ENCODE data around the gene CHN1. TPM values are rescaled to one million over a fixed set of nuclear protein-coding genes. Genes with fewer than 3 reads are reported as not detected.

The CHN1 gene
- total RNA-seq, 5 donors from 2014 or later (not counting 1 experiment from before 2014, with no cell fraction given), result 1.4 to 3.2 (median 3.0) TPM

DNA sequence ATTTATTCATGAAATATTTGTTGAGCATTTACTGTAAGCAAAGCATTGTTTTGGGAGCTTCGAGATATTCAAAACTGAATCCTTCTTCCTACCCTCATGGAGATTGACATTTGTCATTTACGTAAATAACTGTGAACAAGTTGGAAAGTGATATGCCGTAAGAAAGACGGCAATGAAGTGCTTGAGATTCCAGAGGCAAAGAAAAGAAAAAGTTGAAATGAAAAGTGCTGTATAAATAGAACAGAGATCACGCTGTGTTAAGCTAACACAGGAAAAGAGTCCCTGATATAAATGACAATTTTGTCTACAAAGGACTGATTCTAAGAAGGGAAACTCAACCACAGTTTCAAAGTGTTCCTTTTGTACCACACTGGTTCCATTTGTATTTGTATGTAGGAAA is 242.7 kb downstream of the CHN1 start:
- peaks cover 8 to 15% (median 9%) of the 10 kb centered on the region in 3 donors for H3K4me1 Mint-ChIP-seq
- no peak overlapping the region for H3K27ac Mint-ChIP-seq
- no peaks in the 10 kb centered on the region for H3K9me3 Mint-ChIP-seq
- H3K4me3 ChIP-seq (ENCODE audit: control insufficient read depth in 1 of 2, extremely low read depth in 1 of 2, low read length in 1 of 2), result no peak overlapping the region
- no CpG with 5 or more reads among the region's 5 CpGs for WGBS (ENCODE audit: insufficient coverage)
- no peaks in the 10 kb centered on the region for H3K36me3 Mint-ChIP-seq
- H3K27me3 Mint-ChIP-seq, result peaks cover 0 to 2% of the 10 kb centered on the region in 2 donors
- ChIA-PET POLR2A (no interaction called here), CTCF (interaction anchor here (0.6 to 0.9 kb wide), 2 partner anchors 9 to 17 kb away, joined by 3 read pairs; no protein-coding TSS in a partner anchor)
- ATAC-seq (replicated peaks in 1 of 4) (no peak), DNase-seq (no peak)
- peaks cover 0 to 7% of the 10 kb centered on the region in 2 experiments for H3K27me3 ChIP-seq (replicated peaks in 1 of 2; ENCODE audit: control insufficient read depth in 2 of 2, extremely low read depth in 1 of 2, insufficient read depth in 2 of 2, low read length in 1 of 2)
- H3K36me3 ChIP-seq (ENCODE audit: control insufficient read depth in 2 of 2, extremely low read depth in 1 of 2, insufficient read depth in 1 of 2, low read length in 1 of 2), result no peaks in the 10 kb centered on the region
- H3K9me3 ChIP-seq, result no peaks in the 10 kb centered on the region
- H3K4me1 ChIP-seq (ENCODE audit: control insufficient read depth in 1 of 2, extremely low read depth in 1 of 2, insufficient read depth in 2 of 2, low read length in 2 of 2), result peaks cover 0 to 5% of the 10 kb centered on the region in 2 experiments
- H3K27ac ChIP-seq (ENCODE audit: low read length), result no peak overlapping the region
- no peak overlapping the region for H3K4me3 Mint-ChIP-seq

- ATAC-seq (replicated peaks in 1 of 4), result no peak
- Mint-ChIP-seq H3K27me3 (peaks cover 0 to 2% of the 10 kb centered on the region in 2 donors), H3K4me3 (no peak overlapping the region), H3K27ac (no peak overlapping the region), H3K36me3 (no peaks in the 10 kb centered on the region), H3K4me1 (peaks cover 8 to 15% (median 9%) of the 10 kb centered on the region in 3 donors), H3K9me3 (no peaks in the 10 kb centered on the region)
- peaks cover 0 to 7% of the 10 kb centered on the region in 2 experiments for H3K27me3 ChIP-seq (replicated peaks in 1 of 2; ENCODE audit: control insufficient read depth in 2 of 2, extremely low read depth in 1 of 2, insufficient read depth in 2 of 2, low read length in 1 of 2)
- H3K36me3 ChIP-seq (ENCODE audit: control insufficient read depth in 2 of 2, extremely low read depth in 1 of 2, insufficient read depth in 1 of 2, low read length in 1 of 2), result no peaks in the 10 kb centered on the region
- ChIA-PET CTCF (interaction anchor here in 1 of 2 donors (1.2 kb wide), 1 partner anchor 11 kb away, joined by 3 read pairs; no protein-coding TSS in a partner anchor), POLR2A (no interaction called here)
- no peak for DNase-seq
- H3K27ac ChIP-seq (ENCODE audit: low read length), result no peak overlapping the region
- H3K4me1 ChIP-seq (ENCODE audit: control insufficient read depth in 1 of 2, extremely low read depth in 1 of 2, insufficient read depth in 2 of 2, low read length in 2 of 2), result peaks cover 0 to 5% of the 10 kb centered on the region in 2 experiments
- no peaks in the 10 kb centered on the region for H3K9me3 ChIP-seq
- no peak overlapping the region for H3K4me3 ChIP-seq (ENCODE audit: control insufficient read depth in 1 of 2, extremely low read depth in 1 of 2, low read length in 1 of 2)
These were observed 243.3 kb downstream of the CHN1 start for GRCh38 chr2:174761837-174762236.

GRCh38 chr2:174760845-174761473 is 244.2 kb downstream of the CHN1 start:
- no peak for ATAC-seq (replicated peaks in 1 of 4)
- H3K36me3 Mint-ChIP-seq, result no peaks in the 10 kb centered on the region
- POLR2A ChIA-PET, result interaction anchor here in 1 of 2 donors (0.5 kb wide), 1 partner anchor 46 kb away, joined by 3 read pairs; no protein-coding TSS in a partner anchor

GRCh38 chr2:174759381-174760065 is 245.7 kb downstream of the CHN1 start:
- no peak overlapping the region for H3K4me3 Mint-ChIP-seq
- WGBS (ENCODE audit: insufficient coverage), result 82% methylated on average over 8 of the region's 11 CpGs
- ChIA-PET CTCF (interaction anchor here in 1 of 2 donors (0.6 kb wide), 1 partner anchor 491 kb away, joined by 3 read pairs; no protein-coding TSS in a partner anchor), POLR2A (no interaction called here)
- Histone ChIP-seq H3K4me3 (ENCODE audit: control insufficient read depth in 1 of 2, extremely low read depth in 1 of 2, low read length in 1 of 2) (no peak overlapping the region), H3K9me3 (no peaks in the 10 kb centered on the region), H3K27me3 (replicated peaks in 1 of 2; ENCODE audit: control insufficient read depth in 2 of 2, extremely low read depth in 1 of 2, insufficient read depth in 2 of 2, low read length in 1 of 2) (peaks cover 0 to 7% of the 10 kb centered on the region in 2 experiments), H3K36me3 (ENCODE audit: control insufficient read depth in 2 of 2, extremely low read depth in 1 of 2, insufficient read depth in 1 of 2, low read length in 1 of 2) (no peaks in the 10 kb centered on the region), H3K27ac (ENCODE audit: low read length) (no peak overlapping the region), H3K4me1 (ENCODE audit: control insufficient read depth in 1 of 2, extremely low read depth in 1 of 2, insufficient read depth in 2 of 2, low read length in 2 of 2) (peaks cover 0 to 5% of the 10 kb centered on the region in 2 experiments)
- no peak for DNase-seq
- H3K27me3 Mint-ChIP-seq, result peaks cover 0 to 2% of the 10 kb centered on the region in 2 donors
- no peak overlapping the region for H3K27ac Mint-ChIP-seq
- no peak for ATAC-seq (replicated peaks in 1 of 4)
- H3K9me3 Mint-ChIP-seq, result no peaks in the 10 kb centered on the region
- no peaks in the 10 kb centered on the region for H3K36me3 Mint-ChIP-seq
- H3K4me1 Mint-ChIP-seq, result peaks cover 8 to 15% (median 9%) of the 10 kb centered on the region in 3 donors

More at GRCh38 chr2:174760845-174761473, 244.2 kb downstream of the CHN1 start:
- DNase-seq, result no peak
- H3K36me3 ChIP-seq (ENCODE audit: control insufficient read depth in 2 of 2, extremely low read depth in 1 of 2, insufficient read depth in 1 of 2, low read length in 1 of 2), result no peaks in the 10 kb centered on the region
- Mint-ChIP-seq H3K4me1 (peaks cover 8 to 15% (median 9%) of the 10 kb centered on the region in 3 donors), H3K4me3 (no peak overlapping the region), H3K9me3 (no peaks in the 10 kb centered on the region), H3K27ac (no peak overlapping the region), H3K27me3 (peaks cover 0 to 2% of the 10 kb centered on the region in 2 donors)
- 88% methylated on average over 4 of the region's 5 CpGs for WGBS (ENCODE audit: insufficient coverage)
- H3K4me3 ChIP-seq (ENCODE audit: control insufficient read depth in 1 of 2, extremely low read depth in 1 of 2, low read length in 1 of 2), result no peak overlapping the region
- H3K27ac ChIP-seq (ENCODE audit: low read length), result no peak overlapping the region
- H3K27me3 ChIP-seq (replicated peaks in 1 of 2; ENCODE audit: control insufficient read depth in 2 of 2, extremely low read depth in 1 of 2, insufficient read depth in 2 of 2, low read length in 1 of 2), result peaks cover 0 to 7% of the 10 kb centered on the region in 2 experiments
- no peaks in the 10 kb centered on the region for H3K9me3 ChIP-seq
- peaks cover 0 to 5% of the 10 kb centered on the region in 2 experiments for H3K4me1 ChIP-seq (ENCODE audit: control insufficient read depth in 1 of 2, extremely low read depth in 1 of 2, insufficient read depth in 2 of 2, low read length in 2 of 2)
- CTCF ChIA-PET, result interaction anchor here in 1 of 2 donors (0.6 to 1.2 kb wide), 2 partner anchors 10 to 52 kb away, joined by 3 to 5 read pairs; no protein-coding TSS in a partner anchor

DNA sequence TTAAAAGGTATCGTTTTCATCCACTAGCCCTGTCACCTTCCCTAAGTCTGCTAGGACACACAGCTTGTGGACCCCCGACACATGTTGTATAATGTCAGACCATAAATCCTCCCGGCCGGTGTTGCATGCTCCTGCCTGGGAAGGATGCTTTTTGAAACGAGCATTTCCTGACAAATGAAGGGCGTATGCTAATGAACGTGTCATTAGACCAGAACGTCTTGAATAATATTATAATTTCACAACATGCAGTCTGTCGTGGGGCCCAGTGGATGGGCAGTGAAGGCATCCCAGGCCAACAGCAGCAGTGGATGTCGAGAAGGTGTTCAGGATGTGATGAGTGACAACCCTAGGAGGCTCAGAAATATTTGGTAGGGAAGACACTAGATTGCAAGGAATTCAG is 248.4 kb downstream of the CHN1 start:
- H3K27ac Mint-ChIP-seq, result no peak overlapping the region
- H3K4me1 Mint-ChIP-seq, result peaks cover 16 to 21% (median 17%) of the 10 kb centered on the region in 3 donors
- 86% methylated on average over 6 of the region's 10 CpGs for WGBS (ENCODE audit: insufficient coverage)
- no peak overlapping the region for H3K4me3 Mint-ChIP-seq
- DNase-seq (no peak), ATAC-seq (replicated peaks in 1 of 4) (no peak)
- Histone ChIP-seq H3K4me1 (ENCODE audit: control insufficient read depth in 1 of 2, extremely low read depth in 1 of 2, insufficient read depth in 2 of 2, low read length in 2 of 2) (peaks cover 0 to 19% of the 10 kb centered on the region in 2 experiments), H3K4me3 (ENCODE audit: control insufficient read depth in 1 of 2, extremely low read depth in 1 of 2, low read length in 1 of 2) (no peak overlapping the region), H3K27me3 (replicated peaks in 1 of 2; ENCODE audit: control insufficient read depth in 2 of 2, extremely low read depth in 1 of 2, insufficient read depth in 2 of 2, low read length in 1 of 2) (peaks cover 0 to 2% of the 10 kb centered on the region in 2 experiments), H3K27ac (ENCODE audit: low read length) (no peak overlapping the region), H3K36me3 (ENCODE audit: control insufficient read depth in 2 of 2, extremely low read depth in 1 of 2, insufficient read depth in 1 of 2, low read length in 1 of 2) (no peaks in the 10 kb centered on the region), H3K9me3 (no peaks in the 10 kb centered on the region)
- H3K36me3 Mint-ChIP-seq, result no peaks in the 10 kb centered on the region
- ChIA-PET POLR2A (interaction anchor here in 1 of 2 donors (0.6 kb wide), 1 partner anchor 872 kb away, joined by 4 read pairs; no protein-coding TSS in a partner anchor), CTCF (interaction anchor here in 1 of 2 donors (0.6 kb wide), 1 partner anchor 58 kb away, joined by 3 read pairs; no protein-coding TSS in a partner anchor)
- no peaks in the 10 kb centered on the region for H3K9me3 Mint-ChIP-seq
- peaks cover 0 to 2% of the 10 kb centered on the region in 2 donors for H3K27me3 Mint-ChIP-seq

DNA sequence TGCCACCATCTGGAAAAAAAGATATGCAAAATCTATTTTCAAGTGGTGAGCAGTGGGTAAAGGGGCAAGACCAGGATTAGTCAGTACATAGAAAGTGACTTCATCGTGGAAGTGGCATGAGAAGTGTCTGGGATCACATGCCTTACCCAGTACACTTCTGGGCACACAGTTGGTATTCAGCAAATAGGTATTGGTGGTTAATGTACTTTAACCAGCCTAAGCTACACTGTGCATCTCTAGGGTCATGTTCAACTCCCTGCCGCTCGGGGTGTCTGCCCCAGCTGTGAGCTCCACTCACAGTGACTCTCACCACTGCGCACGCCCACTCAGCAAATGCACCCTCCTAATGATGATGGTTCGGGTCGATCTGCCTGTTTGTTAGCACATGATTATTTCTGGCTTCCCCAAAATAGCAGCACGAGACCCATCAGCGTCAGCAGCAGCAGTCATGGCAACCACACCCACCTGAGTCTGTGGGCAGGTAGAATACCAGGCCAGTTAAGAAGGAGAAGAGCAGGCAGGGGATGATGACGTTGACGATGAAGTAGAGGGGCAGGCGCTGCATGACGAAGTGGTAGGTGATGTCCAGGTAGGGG is 252.0 kb downstream of the CHN1 start:
- H3K4me1 Mint-ChIP-seq, result peaks cover 39 to 44% (median 40%) of the 10 kb centered on the region in 3 donors
- H3K4me3 Mint-ChIP-seq, result peak overlapping the region in 1 of 3 donors; percentile 48
- ChIA-PET POLR2A (interaction anchor here (0.6 kb wide), 3 partner anchors 40 to 132 kb away, joined by 3 to 7 read pairs (median 3); no protein-coding TSS in a partner anchor), CTCF (interaction anchor here in 1 of 2 donors (0.7 kb wide), 1 partner anchor 53 kb away, joined by 3 read pairs; no protein-coding TSS in a partner anchor)
- no peaks in the 10 kb centered on the region for H3K36me3 Mint-ChIP-seq
- peak overlapping the region; percentile 86 to 88 for H3K27ac Mint-ChIP-seq
- Histone ChIP-seq H3K36me3 (ENCODE audit: control insufficient read depth in 2 of 2, extremely low read depth in 1 of 2, insufficient read depth in 1 of 2, low read length in 1 of 2) (no peaks in the 10 kb centered on the region), H3K27ac (ENCODE audit: low read length) (peak overlapping the region; percentile 55), H3K4me3 (ENCODE audit: control insufficient read depth in 1 of 2, extremely low read depth in 1 of 2, low read length in 1 of 2) (no peak overlapping the region), H3K4me1 (ENCODE audit: control insufficient read depth in 1 of 2, extremely low read depth in 1 of 2, insufficient read depth in 2 of 2, low read length in 2 of 2) (peaks cover 4 to 35% of the 10 kb centered on the region in 2 experiments), H3K27me3 (replicated peaks in 1 of 2; ENCODE audit: control insufficient read depth in 2 of 2, extremely low read depth in 1 of 2, insufficient read depth in 2 of 2, low read length in 1 of 2) (no peaks in the 10 kb centered on the region), H3K9me3 (no peaks in the 10 kb centered on the region)
- H3K27me3 Mint-ChIP-seq, result no peaks in the 10 kb centered on the region
- no peaks in the 10 kb centered on the region for H3K9me3 Mint-ChIP-seq
- peak in 2 of 4 experiments; percentile 26 to 40 for ATAC-seq (replicated peaks in 1 of 4)
- peak in 19 of 35 experiments; percentile 4 to 64 (median 28) for DNase-seq
- WGBS (ENCODE audit: insufficient coverage), result 78% methylated on average over 10 of the region's 13 CpGs
